Measurements from ENCODE around the gene SMIM5. TPM values are rescaled to one million over a fixed set of nuclear protein-coding genes. Genes with fewer than 3 reads are reported as not detected.
A peak's percentile ranks its signal among the peaks of the same experiment; 100 is the strongest.

SMIM5 gene
- total RNA-seq, 1 donor from 2014 or later, result 1.7 TPM

GRCh38 chr17:75672011-75672410, 38.8 kb downstream of the SMIM5 start:
- no peak overlapping the region for H3K27ac Mint-ChIP-seq
- ChIA-PET CTCF (interaction anchor here (1.1 to 7.7 kb wide), 6 partner anchors 12 to 81 kb away, joined by 3 to 66 read pairs (median 5); partner anchors contain the start of gene SMIM5), POLR2A (no interaction called here)
- no peak overlapping the region for H3K4me3 Mint-ChIP-seq
- no peaks in the 10 kb centered on the region for H3K27me3 Mint-ChIP-seq
- H3K4me1 Mint-ChIP-seq, result peaks cover 19% of the 10 kb centered on the region
- H3K36me3 Mint-ChIP-seq (ENCODE audit: low read depth), result peaks cover 66% of the 10 kb centered on the region
- TF ChIP-seq CTCF (IDR thresholded peaks at IDR 0.05), result no peak
- no peak for DNase-seq
- ATAC-seq (ENCODE audit: low read depth), result no peak
- H3K9me3 Mint-ChIP-seq, result no peaks in the 10 kb centered on the region
- intact Hi-C loops (cut with micrococcal nuclease), result no loop called here

- CTCF ChIA-PET, result interaction anchor here (1.3 to 7.7 kb wide), 3 partner anchors 9 to 75 kb away, joined by 4 to 66 read pairs (median 12); no protein-coding TSS in a partner anchor
- TF ChIP-seq CTCF (IDR thresholded peaks at IDR 0.05), result no peak
- no peaks in the 10 kb centered on the region for H3K9me3 Mint-ChIP-seq
- H3K4me1 Mint-ChIP-seq, result peaks cover 28% of the 10 kb centered on the region
- ATAC-seq (ENCODE audit: low read depth) (no peak), DNase-seq (no peak)
- POLR2A ChIA-PET, result no interaction called here
- no peak overlapping the region for H3K27ac Mint-ChIP-seq
- intact Hi-C loops (cut with micrococcal nuclease), result no loop called here
- no peaks in the 10 kb centered on the region for H3K27me3 Mint-ChIP-seq
- H3K36me3 Mint-ChIP-seq (ENCODE audit: low read depth), result peaks cover 69% of the 10 kb centered on the region
- H3K4me3 Mint-ChIP-seq, result no peak overlapping the region
Measured at GRCh38 chr17:75673487-75673886, 40.3 kb downstream of the SMIM5 start.

- CTCF ChIA-PET, result interaction anchor here (1.4 to 7.7 kb wide), 6 partner anchors 10 to 72 kb away, joined by 3 to 66 read pairs (median 8); partner anchors contain the start of genes RECQL5, SAP30BP and SMIM5
- peak overlapping the region; percentile 9 for H3K27ac Mint-ChIP-seq
- H3K27me3 Mint-ChIP-seq, result no peaks in the 10 kb centered on the region
- H3K4me1 Mint-ChIP-seq, result peaks cover 26% of the 10 kb centered on the region
- intact Hi-C loops (cut with micrococcal nuclease), result no loop called here
- DNase-seq, result no peak
- TF ChIP-seq CTCF (IDR thresholded peaks at IDR 0.05), result no peak
- no peak overlapping the region for H3K4me3 Mint-ChIP-seq
- POLR2A ChIA-PET, result interaction anchor here (0.7 to 1.9 kb wide), 4 partner anchors 10 to 131 kb away, joined by 3 to 16 read pairs (median 4); partner anchors contain the start of genes RECQL5 and SAP30BP
- peaks cover 70% of the 10 kb centered on the region for H3K36me3 Mint-ChIP-seq (ENCODE audit: low read depth)
- H3K9me3 Mint-ChIP-seq, result no peaks in the 10 kb centered on the region
- no peak for ATAC-seq (ENCODE audit: low read depth)
Measured at GRCh38 chr17:75676461-75676860, 43.2 kb downstream of the SMIM5 start.

- H3K27me3 Mint-ChIP-seq, result no peaks in the 10 kb centered on the region
- no peak for ATAC-seq (ENCODE audit: low read depth)
- ChIA-PET CTCF (interaction anchor here (1.7 kb wide), 1 partner anchor 8 kb away, joined by 5 read pairs; no protein-coding TSS in a partner anchor), POLR2A (no interaction called here)
- intact Hi-C loops (cut with micrococcal nuclease), result no loop called here
- peaks cover 54% of the 10 kb centered on the region for H3K36me3 Mint-ChIP-seq (ENCODE audit: low read depth)
- DNase-seq, result no peak
- H3K4me3 Mint-ChIP-seq, result no peak overlapping the region
- TF ChIP-seq CTCF (IDR thresholded peaks at IDR 0.05), result no peak
- peaks cover 37% of the 10 kb centered on the region for H3K4me1 Mint-ChIP-seq
- peak overlapping the region; percentile 72 for H3K27ac Mint-ChIP-seq
- no peaks in the 10 kb centered on the region for H3K9me3 Mint-ChIP-seq
Measured at GRCh38 chr17:75679706-75680211, 46.5 kb downstream of the SMIM5 start.

- no peak for TF ChIP-seq CTCF (IDR thresholded peaks at IDR 0.05)
- ChIA-PET CTCF (interaction anchor here (1.5 to 1.7 kb wide), 2 partner anchors 9 to 28 kb away, joined by 3 to 5 read pairs; no protein-coding TSS in a partner anchor), POLR2A (no interaction called here)
- no peak for ATAC-seq (ENCODE audit: low read depth)
- intact Hi-C loops (cut with micrococcal nuclease), result no loop called here
- no peak for DNase-seq
- no peaks in the 10 kb centered on the region for H3K9me3 Mint-ChIP-seq
- H3K36me3 Mint-ChIP-seq (ENCODE audit: low read depth), result peaks cover 58% of the 10 kb centered on the region
- no peaks in the 10 kb centered on the region for H3K27me3 Mint-ChIP-seq
- no peak overlapping the region for H3K4me3 Mint-ChIP-seq
- no peak overlapping the region for H3K27ac Mint-ChIP-seq
- H3K4me1 Mint-ChIP-seq, result peaks cover 39% of the 10 kb centered on the region
Measured at GRCh38 chr17:75680431-75680830, 47.2 kb downstream of the SMIM5 start.
